Measurements from ENCODE around the gene PI16.
"Not testable (repeated sequence)": the region's sequence is repeated elsewhere in the genome, so short reads cannot be mapped to it uniquely, and the experiment has no call there.

The PI16 gene

GRCh38 chr6:36976509-36976908 is 22.0 kb downstream of the PI16 start:
- DNase-seq, result no peak

DNA sequence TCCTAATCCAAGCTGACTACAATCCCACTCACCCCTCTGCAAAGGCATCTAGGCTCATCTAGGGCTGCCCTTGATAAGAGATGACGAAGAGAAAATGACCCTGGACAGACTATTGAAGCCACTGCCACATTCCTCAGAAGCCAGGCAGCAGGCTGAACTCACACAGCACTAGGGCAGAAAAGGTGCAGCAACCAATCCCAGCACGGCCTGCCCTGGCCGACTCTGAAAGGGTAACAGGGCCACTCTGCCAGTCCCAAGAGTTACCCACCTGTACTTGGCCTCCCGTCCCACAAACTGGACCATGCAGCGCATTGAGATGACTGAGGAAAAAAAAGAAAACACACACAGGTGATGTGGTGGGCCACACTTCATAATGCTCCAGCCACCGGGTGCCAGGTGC is 22.4 kb downstream of the PI16 start:
- DNase-seq, result no peak

DNA sequence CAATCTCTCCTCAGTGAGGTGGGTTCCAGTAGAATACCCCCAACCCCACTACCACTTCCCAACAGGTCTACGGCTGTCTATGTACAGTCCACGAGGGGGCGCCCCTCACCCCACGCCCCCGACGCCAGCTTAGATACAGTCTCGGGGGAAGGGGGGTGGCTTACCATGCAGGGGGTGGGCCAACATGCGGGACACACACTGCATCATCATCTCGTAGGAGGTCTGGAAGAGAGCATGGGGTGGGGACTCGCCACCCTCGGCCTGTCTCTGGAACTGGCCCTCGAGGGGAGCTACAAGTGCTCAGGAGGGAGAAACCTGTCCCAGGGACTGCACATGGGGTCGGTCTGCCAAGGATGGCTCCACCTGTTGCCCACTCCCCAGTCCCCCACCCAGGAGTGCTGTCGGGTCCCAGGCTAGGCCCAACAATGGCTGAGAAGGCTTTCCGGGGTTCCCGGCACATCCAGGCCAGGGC is 23.0 kb downstream of the PI16 start:
- no peak for DNase-seq

DNA sequence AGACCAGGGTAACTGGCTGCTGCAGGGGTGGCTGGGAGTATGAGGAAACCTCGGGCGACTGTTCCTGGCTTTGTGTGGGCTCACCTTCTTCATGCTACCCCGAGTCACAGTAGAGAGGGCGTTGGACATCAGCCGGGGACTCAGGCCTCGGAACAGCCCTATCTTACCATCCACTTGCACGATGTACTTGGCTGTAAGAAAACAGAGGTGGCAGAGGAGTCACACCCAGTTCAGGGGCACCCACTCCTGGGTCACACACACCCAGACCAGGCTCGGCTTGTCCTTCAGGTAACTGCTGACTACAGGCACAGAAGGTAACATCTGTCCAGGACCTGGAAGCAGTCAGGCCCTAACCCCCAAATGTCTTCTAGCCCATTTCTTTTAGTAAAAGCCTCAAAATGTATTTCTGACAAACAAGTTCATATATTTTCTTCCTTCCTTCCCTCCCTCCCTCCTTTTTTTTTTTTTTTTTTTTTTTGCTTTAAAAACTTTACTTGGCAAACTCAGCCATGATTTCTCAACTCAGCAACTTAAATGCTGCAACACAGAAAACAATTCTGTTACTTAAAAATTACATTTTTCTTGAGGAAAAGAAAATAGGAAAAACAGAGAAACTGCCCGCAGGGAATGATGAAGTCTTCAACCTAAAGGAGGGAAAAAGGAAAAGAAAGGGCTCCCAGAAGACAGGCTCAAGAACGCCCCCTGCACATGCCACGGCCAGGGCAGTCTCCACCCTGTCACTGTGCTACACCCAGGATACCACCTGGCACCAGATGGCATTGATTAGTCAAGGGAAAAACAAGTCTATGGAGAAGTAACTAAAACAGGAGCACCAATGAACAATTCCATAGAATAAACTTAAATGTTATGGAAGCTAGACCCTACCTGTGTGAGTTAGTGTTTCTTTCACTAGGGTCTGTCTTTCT is 24.1 kb downstream of the PI16 start:
- DNase-seq, result no peak

- DNase-seq, result peak; percentile 54
These were observed 24.8 kb downstream of the PI16 start for GRCh38 chr6:36979347-36979742.

DNA sequence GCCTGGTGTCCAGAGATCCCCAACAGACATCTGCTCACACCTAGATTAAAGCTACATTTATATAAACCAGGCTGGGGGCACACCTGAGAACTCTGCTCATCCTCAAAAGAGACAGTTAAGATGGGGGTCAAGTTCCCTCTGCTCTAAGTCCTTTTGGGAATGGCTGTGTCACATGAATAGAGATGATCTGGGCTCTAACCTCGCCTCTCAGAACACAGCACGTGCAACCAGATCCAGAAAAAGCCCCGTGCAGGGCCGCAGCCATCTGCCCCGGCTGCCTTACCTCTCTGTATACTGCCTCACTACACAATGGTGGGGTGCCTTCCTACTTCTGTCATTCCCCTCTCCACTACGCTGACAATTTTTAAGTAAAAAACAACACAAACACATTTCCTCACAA is 25.6 kb downstream of the PI16 start:
- no peak for DNase-seq

DNA sequence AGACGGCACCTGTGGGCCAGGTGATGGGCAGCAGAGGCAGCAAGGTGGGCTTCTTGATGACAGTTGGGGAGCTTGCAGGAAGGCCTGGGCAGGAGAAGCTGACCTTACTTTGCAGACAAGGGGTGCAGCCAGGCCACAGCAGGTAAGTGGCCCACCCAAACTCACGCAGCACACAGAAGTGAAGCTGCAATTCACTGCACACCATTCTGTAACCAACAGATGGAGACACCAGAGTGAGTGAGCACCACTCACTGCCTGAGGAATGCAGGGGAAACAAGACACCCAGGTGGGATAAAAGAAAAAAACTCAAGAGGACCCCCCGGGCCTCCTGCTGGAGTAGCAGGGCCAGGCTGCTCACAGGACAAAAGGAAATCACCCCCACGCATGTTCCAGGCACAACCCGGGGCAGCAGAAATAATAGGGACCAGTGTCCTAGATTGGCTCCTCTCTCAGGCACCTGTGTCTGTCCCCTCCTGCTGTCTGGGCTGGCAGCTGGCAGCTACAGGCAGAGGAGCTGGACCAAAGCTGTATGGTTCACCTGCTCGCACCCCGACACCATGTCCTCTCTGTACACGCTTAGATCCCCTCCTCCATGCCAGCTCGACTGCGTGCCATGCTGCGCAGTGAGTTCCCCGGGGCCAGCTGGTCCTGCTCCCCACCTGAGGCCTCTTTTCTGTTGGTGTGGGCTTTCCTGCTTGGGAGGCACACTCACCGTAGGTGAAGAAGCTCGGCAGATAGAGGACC is 26.5 kb downstream of the PI16 start:
- DNase-seq, result no peak

GRCh38 chr6:36983538-36983937 is 29.0 kb downstream of the PI16 start:
- DNase-seq, result no peak

GRCh38 chr6:36984581-36985416 is 30.3 kb downstream of the PI16 start:
- peak; percentile 82 for DNase-seq

DNA sequence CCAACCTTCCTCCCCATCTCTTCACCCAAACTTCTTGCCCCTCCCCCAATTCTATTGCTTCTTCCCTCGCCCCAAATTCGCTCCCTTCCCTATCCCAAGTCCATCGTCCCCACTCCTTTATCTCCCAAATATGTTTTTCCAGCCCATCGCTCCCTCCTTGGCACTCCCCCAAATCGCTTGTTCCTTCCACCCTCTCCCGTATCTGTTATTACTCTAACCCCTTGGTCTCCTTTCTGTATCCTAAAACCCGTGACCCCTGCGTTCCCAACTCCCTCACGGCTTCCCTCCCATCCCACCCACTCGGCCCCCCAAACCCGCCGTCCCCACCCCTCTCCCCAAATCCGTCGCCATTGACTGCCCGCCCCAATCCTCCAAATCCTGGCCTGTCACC is 30.9 kb downstream of the PI16 start:
- no peak for DNase-seq

- DNase-seq, result peak; percentile 89
These were observed 31.5 kb downstream of the PI16 start, which contains the start of gene MTCH1 for GRCh38 chr6:36985808-36986703. MTCH1 (minus strand) TSS chr6:36986196; CDS start chr6:36986173, 23 bp downstream.

- no peak for DNase-seq
These were observed 32.1 kb downstream of the PI16 start for GRCh38 chr6:36986704-36987047.

- no peak for DNase-seq
These were observed 34.7 kb downstream of the PI16 start for GRCh38 chr6:36989264-36989663.

DNA sequence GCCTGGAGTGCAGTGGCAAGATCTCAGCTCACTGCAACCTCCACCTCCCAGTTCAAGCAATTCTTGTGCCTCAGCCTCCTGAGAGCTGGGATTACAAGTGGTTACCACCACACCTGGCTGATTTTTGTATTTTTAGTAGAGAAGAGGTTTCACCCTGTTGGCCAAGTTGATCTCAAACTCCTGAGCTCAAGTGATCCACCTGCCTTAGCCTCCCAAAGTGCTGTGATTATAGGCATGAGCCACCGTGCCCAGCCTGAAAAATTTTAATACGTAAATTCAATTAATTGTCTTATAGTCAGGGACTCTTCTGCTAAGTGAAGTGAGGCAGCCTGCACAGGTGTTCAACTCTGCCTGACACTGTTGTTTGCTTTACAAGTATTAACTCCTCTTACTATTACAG is 35.9 kb downstream of the PI16 start:
- not testable (repeated sequence) for DNase-seq

- no peak for DNase-seq
These were observed 43.5 kb downstream of the PI16 start for GRCh38 chr6:36997811-36998722.

DNA sequence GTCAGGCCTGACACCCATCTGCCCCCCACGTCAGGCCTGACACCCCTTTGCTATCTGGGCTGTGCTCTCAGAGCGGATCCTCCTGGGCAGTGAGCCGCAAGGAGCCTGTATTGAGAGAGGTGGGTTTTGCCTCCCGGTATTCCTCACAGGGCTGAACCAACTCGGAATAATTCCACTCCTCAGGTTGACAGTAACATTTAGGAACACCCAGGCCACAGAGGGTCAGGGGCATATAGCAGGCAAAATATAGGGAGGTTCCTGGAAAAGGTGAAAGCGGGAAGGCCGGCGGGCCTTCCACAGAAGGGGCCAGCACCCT is 44.1 kb downstream of the PI16 start:
- DNase-seq, result no peak

GRCh38 chr6:36999061-36999750 is 44.7 kb downstream of the PI16 start:
- no peak for DNase-seq

DNA sequence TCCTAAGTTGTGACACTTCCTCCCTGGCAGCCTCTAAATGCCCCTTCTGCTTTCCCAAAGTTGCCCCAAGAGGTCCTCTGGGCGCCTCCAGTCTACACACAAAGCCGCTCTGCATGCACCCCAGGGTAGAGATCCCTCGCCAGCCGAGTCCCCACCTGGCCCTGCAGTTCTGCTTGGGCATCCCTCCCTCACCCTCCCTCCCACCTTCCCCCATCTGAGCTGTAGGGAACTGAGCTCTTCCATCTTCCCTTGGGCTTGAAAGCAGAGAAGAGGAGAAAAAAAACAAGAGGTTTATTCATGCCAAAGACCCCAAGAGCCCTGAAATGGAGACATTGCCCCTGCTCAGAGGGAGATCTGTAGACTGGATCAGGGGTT is 45.2 kb downstream of the PI16 start:
- DNase-seq, result no peak

DNA sequence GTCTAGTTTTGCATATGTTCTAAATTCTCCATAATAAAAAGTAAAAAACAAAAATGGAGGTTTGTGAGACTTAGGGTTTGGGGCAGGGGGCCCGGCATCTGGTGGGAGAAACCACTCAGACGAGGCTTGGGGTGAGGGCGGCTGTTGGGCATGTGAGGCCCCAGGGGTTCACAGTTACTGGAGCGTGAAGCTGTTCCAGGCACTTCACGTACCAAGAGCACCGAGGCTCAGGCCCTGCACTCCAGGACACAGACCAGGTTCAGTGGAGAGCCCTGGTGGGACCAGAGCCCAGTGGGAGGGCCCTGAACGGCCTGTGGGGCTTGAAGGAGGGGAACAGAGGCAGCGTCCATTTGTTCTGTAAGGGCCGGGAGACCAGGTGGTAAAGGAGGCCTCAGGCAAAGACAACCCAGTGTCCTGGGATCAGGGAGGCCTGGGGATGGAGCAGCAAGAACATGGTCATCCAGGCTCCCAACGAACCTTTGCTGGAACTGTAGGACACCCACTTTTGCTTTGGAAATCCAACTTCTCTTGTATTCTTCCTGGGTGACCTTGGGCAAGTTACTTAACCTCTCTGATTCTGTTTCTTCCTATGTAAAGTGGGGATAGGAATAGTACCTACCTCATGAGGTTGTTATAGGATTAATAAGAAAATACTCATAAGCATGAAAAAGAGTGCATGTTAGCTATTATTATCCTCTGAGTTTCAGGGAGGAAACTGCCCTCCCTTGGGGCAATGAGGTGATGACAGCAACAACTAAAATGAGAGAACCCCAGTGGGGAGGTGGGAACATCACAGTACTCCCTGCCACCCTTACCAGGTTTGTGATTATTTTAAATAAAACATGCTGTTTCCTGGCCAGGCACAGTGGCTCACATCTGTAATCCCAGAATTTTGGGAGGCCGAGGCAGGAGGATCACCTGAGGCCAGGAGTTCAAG is 49.8 kb downstream of the PI16 start:
- no peak for DNase-seq
